RPMI8226 (cell line): ENCODE results near the gene MMRN2.
"Not testable (repeated sequence)": the region's sequence is repeated elsewhere in the genome, so short reads cannot be mapped to it uniquely, and the experiment has no call there.

Experiments
- DNase-seq: peaks from one replicate; pipeline ENCODE4 v3.0.0-alpha.2; 2015

Gene MMRN2, protein sequence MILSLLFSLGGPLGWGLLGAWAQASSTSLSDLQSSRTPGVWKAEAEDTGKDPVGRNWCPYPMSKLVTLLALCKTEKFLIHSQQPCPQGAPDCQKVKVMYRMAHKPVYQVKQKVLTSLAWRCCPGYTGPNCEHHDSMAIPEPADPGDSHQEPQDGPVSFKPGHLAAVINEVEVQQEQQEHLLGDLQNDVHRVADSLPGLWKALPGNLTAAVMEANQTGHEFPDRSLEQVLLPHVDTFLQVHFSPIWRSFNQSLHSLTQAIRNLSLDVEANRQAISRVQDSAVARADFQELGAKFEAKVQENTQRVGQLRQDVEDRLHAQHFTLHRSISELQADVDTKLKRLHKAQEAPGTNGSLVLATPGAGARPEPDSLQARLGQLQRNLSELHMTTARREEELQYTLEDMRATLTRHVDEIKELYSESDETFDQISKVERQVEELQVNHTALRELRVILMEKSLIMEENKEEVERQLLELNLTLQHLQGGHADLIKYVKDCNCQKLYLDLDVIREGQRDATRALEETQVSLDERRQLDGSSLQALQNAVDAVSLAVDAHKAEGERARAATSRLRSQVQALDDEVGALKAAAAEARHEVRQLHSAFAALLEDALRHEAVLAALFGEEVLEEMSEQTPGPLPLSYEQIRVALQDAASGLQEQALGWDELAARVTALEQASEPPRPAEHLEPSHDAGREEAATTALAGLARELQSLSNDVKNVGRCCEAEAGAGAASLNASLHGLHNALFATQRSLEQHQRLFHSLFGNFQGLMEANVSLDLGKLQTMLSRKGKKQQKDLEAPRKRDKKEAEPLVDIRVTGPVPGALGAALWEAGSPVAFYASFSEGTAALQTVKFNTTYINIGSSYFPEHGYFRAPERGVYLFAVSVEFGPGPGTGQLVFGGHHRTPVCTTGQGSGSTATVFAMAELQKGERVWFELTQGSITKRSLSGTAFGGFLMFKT

DNA sequence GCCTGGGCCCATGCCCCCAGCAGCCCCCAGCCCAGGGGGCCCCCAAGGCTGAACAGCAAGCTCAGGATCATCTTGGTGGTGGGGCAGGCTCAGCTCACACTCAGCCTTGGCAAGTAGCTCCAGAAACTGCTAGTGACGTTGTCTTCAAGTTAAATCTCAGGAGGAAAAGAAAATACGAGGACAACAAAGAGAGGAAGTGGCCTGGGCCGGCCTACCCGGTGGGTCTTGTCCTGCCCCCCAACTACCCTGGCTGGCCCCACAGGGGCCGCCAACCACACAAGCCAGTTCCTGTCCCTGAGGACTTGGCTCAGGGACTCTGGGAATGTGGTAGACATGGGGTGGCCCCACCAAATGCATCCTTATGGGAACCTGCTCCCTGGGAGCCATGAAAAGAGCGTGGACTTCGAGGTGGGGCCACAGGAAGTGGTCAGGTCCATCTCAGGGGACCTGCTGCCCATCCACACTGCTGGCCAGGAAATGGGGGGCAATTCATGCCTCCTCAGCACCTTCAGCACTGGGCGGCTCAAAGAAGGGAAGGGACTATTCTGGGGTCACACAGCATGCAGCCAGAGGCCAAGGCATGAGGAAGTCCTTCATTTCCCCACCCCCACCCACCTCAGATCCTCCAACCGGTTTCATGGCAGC is at the start of gene MMRN2:
TSS of gene MMRN2 (minus strand) at position 145 of the 645 bp plus-strand sequence. CDS start at position 71, 74 bp downstream.
- DNase-seq = no peak

DNA sequence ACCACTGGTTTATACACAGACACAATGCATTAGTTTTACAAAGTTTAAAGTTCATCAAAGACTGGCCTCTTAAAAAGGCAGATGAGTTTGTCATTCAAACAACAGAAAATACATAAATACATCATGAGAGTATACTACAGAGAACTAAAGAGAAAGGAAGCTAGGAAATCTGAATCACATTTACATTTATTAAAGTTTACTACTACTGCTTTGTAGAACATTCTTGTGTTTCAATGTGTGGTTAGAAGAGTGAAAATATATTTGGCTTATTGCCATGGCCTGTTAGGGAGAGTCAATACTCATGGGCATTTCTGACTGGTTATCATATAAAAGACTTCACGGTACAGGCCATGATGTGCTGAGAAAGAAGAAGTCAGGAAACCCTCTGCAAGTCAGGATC is 49.7 kb upstream of the MMRN2 start:
- not testable (repeated sequence) for DNase-seq

DNA sequence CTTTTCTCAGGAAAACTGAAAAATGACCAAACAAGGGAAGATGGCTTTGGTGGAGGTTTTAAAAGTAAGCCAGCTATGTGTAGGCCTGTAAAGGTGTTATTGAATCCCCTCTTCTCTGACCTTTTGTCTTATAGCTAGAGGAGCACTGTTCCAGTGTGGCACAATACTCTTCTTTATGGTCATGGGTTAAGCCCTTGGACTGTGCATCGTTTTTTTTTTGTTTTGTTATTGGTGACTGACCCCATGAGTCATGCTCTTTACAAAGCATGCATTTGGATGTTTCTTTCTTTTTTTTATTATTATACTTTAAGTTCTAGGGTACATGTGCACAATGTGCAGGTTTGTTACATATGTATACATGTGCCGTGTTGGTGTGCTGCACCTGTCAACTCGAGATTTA is 43.1 kb upstream of the MMRN2 start:
- no peak for DNase-seq

DNA sequence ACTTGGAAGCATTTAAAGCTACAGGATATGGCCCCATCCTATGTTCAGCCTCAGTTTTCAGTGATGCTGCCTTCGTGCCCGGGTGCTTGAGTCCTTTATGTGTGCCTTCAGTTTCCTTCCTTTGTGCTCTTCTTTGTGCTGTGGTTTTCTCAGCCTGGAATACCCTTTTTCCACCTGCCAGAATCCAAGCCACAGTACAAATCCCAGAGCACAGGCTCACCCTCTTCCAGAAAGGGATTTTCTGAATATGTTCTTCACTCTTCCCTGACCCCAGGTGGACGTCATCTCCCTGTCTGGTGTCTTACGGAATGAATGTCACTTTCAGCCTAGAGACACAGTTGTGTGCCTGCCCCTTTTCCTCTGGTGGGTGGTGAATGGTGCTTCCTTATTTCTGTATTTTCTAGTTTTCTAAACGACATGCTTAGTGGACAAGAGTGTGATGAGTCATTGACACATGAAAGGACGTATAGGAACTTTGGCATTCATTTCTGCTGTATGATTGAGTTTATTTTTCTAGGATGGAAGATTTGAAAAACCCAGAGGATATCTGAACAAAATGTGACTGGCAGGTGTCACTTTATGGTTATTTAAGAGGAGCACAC is 42.5 kb upstream of the MMRN2 start:
- DNase-seq = not testable (repeated sequence)

DNA sequence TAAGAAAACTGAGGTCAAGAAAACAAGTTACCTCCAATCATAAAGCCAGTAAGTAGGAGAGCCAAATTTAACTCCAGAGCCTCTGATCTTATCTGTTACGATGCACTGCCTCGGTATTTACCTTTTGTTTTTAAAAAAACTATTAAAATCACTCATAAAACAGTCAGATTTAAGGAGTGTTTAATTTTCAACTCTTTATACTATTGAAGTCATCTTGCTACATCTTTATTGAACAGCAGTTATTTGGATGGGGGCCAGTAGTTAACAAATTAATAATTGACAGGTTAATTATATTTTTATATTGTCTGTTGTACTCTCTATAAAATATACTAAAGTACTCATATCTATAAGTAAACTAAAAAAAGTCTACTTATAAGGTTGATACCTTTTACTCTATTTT is 35.5 kb upstream of the MMRN2 start:
- no peak for DNase-seq

DNA sequence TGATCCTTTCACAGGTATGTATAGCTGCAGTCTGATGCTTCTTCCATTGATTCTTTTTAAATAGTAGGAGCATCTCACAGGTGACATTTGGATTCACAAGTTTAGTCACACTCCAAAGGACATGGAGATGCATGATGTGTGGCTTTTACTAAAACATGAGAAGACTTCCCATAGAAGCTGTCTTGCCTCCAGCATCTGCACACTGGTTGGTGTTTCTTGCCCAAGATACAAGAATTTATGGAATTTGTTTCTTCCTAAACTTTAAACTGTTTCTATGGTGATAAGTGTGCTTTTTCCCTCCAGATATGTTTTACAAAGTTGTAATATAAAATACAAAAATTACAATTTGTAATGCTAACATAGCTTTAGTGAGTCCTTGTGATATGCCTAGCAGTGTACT is 35.0 kb upstream of the MMRN2 start:
- no peak for DNase-seq

DNA sequence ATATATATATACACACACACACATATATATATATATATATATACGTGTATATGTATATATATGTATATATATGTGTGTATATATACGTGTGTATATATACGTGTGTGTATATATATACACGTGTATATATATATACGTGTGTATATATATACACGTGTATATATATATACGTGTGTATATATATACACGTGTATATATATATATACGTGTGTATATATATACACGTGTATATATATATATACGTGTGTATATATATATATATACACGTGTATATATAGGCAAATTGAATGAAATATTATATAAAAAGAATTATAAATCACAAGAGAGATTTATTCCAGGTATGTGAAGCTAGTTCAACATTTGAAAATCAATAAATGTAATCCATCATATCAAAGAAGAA is 33.9 kb upstream of the MMRN2 start:
- not testable (repeated sequence) for DNase-seq

DNA sequence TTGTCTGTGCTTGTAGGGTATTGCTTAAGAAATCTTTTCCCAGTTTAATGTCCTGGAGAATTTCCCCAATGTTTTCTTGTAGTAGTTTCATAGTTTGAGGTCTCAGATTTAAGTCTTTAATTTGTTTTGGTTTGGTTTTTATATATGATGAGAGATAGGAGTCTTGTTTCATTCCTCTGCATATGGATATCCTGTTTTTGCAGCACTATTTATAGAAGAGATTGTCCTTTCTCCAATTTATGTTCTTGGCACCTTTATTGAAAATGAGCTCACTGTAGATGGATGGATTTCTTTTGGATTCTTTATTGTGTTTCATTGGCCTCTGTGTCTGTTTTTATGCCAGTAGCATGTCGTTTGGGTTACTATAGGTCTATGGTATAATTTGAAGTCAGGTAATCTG is 31.1 kb upstream of the MMRN2 start:
- no peak for DNase-seq

DNA sequence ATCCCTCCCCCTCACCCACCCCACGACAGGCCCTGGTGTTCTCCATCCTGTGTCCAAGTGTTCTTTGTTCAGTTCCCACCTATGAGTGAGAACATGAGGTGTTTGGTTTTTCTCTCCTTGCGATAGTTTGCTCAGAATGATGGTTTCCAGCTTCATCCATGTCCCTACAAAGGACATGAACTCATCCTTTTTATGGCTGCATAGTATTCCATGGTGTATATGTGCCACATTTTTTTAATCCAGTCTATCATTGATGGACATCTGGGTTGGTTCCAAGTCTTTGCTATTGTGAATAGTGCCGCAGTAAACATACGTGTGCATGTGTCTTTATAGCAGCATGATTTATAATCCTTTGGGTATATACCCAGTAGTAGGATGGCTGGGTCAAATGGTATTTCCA is 27.1 kb upstream of the MMRN2 start:
- not testable (repeated sequence) for DNase-seq

DNA sequence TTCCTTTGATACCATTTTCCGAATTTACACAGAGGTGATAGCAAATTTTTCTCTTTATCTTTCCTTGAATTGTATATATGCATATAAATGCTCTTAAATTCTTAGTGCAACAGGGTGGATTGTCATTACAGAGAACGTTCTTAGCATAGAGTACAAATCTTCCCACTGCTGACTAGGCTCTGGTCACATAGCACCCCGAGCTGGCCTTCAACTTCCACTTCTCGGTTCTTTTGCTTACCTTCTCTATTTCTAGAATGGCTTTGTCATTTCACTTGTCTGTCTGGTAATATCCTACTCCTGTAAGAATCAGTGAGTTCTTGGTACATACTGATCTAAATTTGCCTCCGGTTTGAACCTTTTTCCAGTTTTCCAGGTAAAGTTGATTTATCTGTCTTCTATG is 24.3 kb upstream of the MMRN2 start:
- DNase-seq = no peak

DNA sequence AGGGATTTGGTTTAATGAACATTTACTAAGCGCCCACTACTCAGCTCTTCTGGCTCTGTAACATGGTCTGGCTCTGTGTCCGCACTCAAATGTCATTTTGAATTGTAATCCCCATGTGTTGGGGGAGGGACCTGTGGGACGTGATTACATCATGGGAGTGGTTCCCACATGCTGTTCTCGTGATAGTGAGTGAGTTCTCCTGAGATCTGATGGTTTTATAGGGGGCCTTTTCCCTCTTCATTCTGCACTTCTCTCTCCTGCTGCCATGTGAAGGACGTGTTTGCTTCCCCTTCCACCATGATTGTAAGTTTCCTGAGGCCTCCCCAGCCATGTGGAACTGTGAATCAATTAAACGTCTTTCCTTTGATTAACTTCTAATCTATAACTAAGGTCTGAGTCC is 23.6 kb upstream of the MMRN2 start:
- not testable (repeated sequence) for DNase-seq

DNA sequence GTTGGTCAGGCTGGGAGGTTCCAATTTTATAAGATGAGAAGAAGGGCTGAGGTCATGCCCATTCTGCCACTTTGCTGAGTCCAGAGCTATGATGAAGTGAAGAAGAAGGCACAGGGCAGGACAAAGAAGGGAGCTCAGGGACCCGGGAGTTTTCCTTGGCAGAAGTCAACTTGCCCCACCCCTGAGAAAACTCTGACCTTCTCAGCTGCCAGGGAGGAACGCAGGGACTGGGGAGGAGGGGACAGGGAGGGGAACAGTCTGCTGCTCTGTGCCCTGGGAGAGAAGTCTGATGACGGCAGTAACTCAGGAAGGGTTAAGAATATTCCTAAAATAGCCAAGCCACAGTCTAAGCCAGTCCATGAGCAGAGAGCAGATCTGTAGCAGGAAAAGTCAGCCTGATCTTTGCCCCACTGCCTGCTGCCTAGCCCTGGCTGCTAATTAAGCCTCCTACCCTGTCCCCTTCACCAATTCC is 22.6 kb upstream of the MMRN2 start:
- DNase-seq = no peak

DNA sequence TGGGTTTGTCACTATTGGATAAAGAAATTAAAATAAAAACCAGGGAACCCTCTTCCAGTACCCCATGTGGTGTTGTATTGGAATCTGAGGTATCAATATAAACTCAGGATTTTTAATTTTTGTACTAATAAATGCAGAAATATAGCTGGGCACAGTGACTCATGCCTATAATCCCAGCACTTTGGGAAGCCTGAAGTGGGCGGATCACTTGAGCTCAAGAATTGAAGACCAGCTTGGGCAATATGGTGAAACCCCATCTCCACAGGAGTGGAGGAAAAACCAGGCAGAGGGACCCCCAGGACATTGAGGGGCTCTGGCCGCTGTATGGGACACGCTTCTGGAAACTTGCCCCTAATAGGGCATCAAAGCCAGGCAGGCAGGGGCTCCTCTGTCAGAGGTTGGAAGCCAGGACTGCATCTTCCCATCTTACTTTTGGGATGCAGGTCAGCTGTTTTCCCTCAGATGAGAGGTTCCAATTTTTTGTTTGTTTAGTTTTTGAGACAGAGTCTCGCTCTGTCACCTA is 21.9 kb upstream of the MMRN2 start:
- DNase-seq = no peak

DNA sequence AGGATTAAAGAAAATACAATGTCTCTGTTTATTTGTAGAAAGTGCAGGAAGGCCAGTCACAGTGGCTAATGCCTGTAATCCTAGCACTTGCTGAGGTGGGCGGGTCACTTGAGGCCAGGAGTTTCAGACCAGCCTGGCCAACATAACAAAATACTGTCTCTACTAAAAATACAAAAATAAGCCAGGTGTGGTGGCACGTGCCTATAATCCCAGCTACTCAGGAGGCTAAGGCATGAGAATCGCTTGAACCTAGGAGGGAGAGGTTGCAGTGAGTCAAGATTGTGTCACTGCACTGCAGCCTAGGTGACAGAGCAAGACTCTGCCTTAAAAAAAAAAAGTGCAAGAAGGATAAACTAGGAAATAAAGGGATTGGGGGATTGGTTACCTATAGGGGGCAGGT is 21.0 kb upstream of the MMRN2 start:
- DNase-seq = not testable (repeated sequence)

DNA sequence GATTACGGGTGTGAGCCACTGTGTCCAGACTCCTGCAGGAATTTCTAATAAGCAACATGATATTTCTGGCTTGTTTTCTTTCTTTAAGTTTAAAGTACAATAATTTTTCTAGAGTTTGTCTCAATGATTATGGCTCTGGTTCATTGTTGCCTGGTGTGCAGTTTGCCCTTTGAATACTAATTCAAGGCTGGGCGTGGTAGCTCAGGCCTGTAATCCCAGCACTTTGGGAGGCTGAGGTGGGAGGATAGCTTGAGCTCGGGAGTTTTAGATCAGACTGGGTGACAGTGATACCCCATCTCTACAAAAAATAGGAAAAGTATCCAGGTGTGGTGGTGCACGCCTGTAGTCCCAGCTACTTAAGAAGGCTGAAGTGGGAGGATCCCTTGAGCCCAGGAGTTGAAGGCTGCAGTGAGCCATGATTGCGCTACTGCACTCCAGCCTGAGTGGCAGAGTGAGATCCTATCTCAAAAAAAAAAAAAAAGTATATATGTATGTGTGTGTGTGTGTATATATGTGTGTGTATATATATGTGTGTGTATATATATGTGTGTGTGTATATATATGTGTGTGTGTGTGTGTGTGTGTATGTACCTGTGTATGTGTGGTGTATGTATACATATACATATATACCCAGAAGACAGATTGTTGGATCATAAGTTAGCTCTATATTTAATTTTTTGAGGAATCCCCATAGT is 19.1 kb upstream of the MMRN2 start:
- DNase-seq = no peak

DNA sequence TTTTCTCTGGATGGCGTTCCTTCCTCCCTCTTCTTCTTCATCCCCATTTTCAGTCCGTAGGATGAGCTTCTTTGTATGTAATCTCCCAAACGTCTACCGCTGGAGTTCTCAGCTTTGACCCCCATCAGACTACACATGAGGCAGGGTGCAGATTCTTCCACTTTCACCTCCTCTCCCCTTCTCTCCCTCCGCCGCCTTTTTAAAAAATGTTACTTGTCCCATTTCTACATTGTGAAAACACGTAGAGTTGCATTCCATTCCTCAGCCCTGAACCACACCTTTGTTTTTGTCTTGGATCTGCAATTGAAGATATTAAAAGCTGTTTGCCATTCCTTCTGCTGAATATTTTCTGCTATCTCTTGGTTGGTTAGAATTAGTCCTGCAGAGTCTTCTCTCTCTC is 17.1 kb upstream of the MMRN2 start:
- DNase-seq = no peak

DNA sequence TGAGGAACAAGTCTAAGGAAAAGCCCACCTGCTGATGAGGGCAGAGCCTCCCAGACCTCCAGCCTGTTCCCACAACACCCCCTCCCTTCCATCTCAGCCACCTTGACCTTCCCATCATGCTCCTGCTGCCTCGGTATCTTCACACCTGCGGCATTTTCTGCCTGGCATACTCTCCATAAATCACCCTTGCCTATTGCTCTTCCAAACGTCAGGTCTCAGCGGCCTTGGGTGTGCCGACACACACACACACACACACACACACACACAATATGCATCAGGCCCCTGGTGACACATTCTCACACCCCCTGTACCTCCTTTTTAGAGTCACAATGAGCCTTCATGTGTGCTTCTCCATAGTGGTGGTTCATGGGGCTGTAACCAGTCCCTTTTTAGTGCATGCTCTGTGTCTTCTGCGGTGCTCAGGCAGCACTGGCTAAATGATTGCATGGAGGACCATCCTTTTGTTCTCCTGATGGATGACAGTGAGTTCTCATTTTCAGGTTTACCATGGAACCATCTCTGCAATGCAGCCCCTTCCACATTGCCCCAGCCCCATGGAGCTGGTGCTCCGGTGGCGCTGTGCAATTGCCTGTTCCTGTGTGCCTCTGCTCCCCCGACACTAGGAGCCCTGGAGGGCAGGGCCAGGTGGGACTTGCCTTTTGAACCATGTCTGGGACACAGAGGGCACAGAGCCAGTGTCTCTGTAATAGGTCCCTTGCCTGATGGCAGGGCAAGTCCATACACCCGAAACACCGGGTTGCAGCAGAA is 15.4 kb upstream of the MMRN2 start:
- no peak for DNase-seq

DNA sequence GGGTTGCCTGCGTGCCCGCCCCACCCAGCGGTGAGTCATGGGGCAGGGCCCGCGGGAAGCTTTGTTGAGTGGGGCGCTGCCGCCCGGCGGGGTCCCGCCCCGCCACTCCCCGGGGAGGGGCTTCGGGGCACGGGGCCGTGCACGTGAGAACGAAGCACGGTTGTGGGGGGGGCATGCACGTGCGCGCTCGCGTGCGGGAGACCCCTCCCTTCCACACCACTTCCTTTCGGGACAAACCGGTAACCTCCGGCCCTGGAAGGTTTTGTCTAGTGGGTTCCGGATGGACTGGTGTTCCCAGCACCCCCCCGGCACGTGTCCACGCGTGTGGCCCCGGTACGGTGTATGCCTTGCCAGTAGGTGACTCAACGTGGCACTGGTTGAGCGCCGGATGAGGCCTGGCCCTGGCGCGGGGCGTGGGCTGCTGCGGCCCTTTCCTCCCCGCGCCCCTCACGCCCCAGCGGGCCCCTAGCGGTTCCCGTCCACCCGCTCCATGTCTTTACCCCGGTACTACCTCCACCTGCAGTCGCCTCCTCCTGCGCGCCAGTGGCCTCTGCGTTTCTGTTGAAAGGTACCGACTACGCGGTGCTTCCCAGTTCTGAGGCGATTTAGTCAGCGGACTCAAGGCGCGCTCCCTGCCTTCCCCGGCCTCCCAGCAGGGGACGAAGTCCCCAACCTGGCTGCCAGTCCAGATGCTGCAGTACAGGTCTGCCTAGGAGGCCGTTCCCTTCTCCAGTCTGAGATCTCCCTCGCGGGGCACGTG is 14.0 kb upstream of the MMRN2 start:
- DNase-seq = peak; percentile 71

DNA sequence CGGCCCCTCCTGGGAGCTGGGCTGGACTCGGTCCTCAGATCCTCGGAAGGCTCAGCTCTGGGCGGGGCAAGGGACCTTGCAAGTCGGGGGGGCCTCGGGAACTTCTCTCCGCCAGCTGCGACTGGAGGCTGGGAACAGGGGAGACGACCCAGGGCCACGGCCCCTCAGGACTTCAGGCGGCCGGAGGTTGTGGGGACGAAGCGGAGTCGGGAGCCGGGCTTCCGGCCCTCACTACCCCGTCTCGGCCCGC is 13.5 kb upstream of the MMRN2 start:
- no peak for DNase-seq

DNA sequence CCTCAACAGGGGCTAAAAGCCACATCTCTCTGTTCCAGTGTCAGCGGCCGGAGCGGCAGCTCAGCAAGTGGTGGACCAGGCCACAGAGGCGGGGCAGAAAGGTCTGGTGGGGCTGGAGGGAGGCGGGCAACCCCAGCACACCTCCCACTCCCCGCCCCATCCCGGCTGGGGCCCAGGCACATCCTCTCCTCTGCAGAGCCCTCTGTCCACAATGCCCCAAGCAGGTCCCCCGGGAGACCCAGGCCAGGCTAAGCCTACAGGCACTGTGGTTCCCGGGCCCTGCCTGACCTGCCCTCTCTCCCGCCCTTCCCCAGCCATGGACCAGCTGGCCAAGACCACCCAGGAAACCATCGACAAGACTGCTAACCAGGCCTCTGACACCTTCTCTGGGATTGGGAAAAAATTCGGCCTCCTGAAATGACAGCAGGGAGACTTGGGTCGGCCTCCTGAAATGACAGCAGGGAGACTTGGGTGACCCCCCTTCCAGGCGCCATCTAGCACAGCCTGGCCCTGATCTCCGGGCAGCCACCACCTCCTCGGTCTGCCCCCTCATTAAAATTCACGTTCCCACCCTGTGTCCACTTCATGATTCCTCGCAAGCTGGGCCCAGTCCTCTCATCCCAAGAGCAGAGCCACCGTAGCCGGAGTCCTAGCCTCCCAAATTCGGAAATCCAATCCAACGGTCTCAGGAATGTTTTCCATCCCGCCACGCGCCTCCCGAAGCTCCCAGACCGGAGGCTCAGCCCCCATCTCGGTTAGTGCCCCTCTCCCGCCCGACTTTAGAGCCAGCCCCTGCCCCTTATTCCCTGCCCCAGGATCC is 13.0 kb upstream of the MMRN2 start:
- DNase-seq = no peak
